ENCODE measurements around the gene CHSY1. TPM values are rescaled to one million over a fixed set of nuclear protein-coding genes. Genes with fewer than 3 reads are reported as not detected.

The CHSY1 gene
- total RNA-seq, 1 donor, result 23.4 TPM

GRCh38 chr15:101269479-101270223, 17.8 kb upstream of the CHSY1 start:
- DNase-seq (ENCODE audit: low read depth in 2 of 3, low spot score in 2 of 3), result no peak

GRCh38 chr15:101267320-101268104, 15.7 kb upstream of the CHSY1 start:
- DNase-seq (ENCODE audit: low read depth in 2 of 3, low spot score in 2 of 3), result no peak

- no peak for DNase-seq (ENCODE audit: low read depth in 2 of 3, low spot score in 2 of 3)
Measured at GRCh38 chr15:101266787-101267186, 14.9 kb upstream of the CHSY1 start.

GRCh38 chr15:101266034-101266433, 14.2 kb upstream of the CHSY1 start:
- no peak for DNase-seq (ENCODE audit: low read depth in 2 of 3, low spot score in 2 of 3)

- no peak for DNase-seq (ENCODE audit: low read depth in 2 of 3, low spot score in 2 of 3)
Measured at GRCh38 chr15:101264911-101265641, 13.2 kb upstream of the CHSY1 start.

- no peak for DNase-seq (ENCODE audit: low read depth in 2 of 3, low spot score in 2 of 3)
Measured at GRCh38 chr15:101264011-101264410, 12.2 kb upstream of the CHSY1 start.

GRCh38 chr15:101262551-101262950, 10.7 kb upstream of the CHSY1 start:
- no peak for DNase-seq (ENCODE audit: low read depth in 2 of 3, low spot score in 2 of 3)

- DNase-seq (ENCODE audit: low read depth in 2 of 3, low spot score in 2 of 3), result peak in 2 of 3 donors; percentile 56 to 80
Measured at GRCh38 chr15:101258238-101259144, 6.6 kb upstream of the CHSY1 start.

GRCh38 chr15:101256757-101257156, 4.9 kb upstream of the CHSY1 start:
- peak in 2 of 3 donors; percentile 44 to 66 for DNase-seq (ENCODE audit: low read depth in 2 of 3, low spot score in 2 of 3)

GRCh38 chr15:101255615-101256241, 3.9 kb upstream of the CHSY1 start:
- peak in 2 of 3 donors; percentile 85 to 88 for DNase-seq (ENCODE audit: low read depth in 2 of 3, low spot score in 2 of 3)

GRCh38 chr15:101255051-101255395, 3.2 kb upstream of the CHSY1 start:
- DNase-seq (ENCODE audit: low read depth in 2 of 3, low spot score in 2 of 3), result no peak

GRCh38 chr15:101254157-101255050, 2.6 kb upstream of the CHSY1 start:
- no peak for DNase-seq (ENCODE audit: low read depth in 2 of 3, low spot score in 2 of 3)

GRCh38 chr15:101252836-101253235, 988 bp upstream of the CHSY1 start:
- DNase-seq (ENCODE audit: low read depth in 2 of 3, low spot score in 2 of 3), result no peak

GRCh38 chr15:101250873-101251829, 697 bp downstream of the CHSY1 start:
- no peak for DNase-seq (ENCODE audit: low read depth in 2 of 3, low spot score in 2 of 3)

- DNase-seq (ENCODE audit: low read depth in 2 of 3, low spot score in 2 of 3), result no peak
Measured at GRCh38 chr15:101250341-101250831, 1.5 kb downstream of the CHSY1 start.

GRCh38 chr15:101248274-101248673, 3.6 kb downstream of the CHSY1 start:
- no peak for DNase-seq (ENCODE audit: low read depth in 2 of 3, low spot score in 2 of 3)
